GM10847 (cell line): Measurements from ENCODE around the gene SEC14L3.

ENCODE experiments used
- POLR2A ChIP-seq: IDR thresholded peaks from 2 replicates; pipeline ENCODE4 v1.6.1; 2011; ENCODE audit not compliant: insufficient read length; ENCODE audit errors: extremely low read depth

The SEC14L3 gene

GRCh38 chr22:30459181-30460052, 12.4 kb downstream of the SEC14L3 start:
- TF ChIP-seq POLR2A = no peak

- TF ChIP-seq POLR2A = no peak
These were observed 13.8 kb downstream of the SEC14L3 start for GRCh38 chr22:30457981-30458380.

DNA sequence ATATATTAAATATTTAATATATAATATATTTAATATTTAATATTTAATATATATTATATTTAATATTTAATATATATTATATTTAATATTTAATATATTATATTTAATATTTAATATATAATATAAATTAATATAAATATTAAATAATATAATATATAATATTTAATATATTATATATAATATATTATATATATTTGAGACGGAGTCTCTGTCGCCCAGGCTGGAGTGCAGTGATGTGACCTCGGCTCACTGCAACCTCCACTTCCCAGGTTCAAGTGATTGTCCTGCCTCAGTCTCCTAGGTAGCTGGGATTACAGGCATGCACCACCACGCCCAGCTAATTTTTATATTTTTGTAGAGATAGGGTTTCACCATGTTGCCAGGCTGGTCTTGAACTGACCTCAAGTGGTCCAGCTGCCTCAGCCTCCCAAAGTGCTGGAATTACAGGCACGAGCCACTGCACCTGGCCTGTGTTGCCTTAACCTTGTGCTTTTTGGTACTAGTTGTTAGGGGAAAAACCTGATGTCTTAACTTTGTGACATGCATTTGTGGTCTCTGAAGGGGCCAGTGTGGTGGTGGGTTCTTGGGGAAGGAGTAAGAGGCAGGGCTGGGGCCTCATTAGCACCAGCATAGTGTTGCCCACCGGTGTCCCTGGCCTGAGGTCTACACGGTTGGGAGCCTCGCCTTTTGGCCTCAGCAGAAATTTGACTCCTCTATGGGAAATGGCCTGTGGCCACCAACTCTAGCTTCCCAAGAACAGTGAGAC, 16.6 kb downstream of the SEC14L3 start:
- TF ChIP-seq POLR2A = no peak

DNA sequence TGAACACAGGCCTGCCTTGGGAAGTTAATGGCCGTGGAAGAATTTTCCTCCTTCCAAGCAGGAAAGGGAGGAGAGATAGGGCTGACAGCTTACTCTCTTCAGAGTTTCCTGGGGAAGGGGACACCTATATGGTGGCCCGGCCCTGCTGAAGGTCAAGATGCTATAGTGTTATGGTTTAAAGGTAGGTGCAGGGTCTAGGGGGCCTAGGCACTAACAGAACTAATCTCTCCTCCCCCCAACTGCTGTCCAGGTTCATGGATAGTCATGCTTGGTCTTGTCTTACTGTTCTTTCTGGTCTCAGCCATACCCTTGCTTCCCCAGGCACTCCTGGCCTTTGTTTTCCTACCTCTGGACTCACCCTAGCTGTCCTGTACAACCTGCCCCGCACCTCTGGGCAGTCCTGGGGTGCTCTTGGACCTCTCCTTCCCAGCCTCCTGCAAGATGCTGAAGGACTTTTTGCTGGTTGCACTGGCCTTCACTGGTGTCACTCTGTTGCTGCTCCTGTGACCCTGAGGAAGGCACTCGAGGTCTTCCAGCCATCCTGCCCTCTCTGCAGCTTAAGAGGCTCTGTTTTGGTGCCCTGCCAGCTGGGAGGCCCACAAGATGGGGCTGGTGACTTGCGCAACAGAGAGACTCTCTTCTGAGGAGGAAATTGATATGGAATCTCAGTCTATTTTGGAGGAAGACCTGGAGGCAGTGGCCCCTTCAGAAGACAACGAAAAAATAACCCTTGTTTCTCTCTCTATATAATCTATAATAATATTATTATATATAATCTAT, 17.9 kb downstream of the SEC14L3 start:
- TF ChIP-seq POLR2A = no peak

DNA sequence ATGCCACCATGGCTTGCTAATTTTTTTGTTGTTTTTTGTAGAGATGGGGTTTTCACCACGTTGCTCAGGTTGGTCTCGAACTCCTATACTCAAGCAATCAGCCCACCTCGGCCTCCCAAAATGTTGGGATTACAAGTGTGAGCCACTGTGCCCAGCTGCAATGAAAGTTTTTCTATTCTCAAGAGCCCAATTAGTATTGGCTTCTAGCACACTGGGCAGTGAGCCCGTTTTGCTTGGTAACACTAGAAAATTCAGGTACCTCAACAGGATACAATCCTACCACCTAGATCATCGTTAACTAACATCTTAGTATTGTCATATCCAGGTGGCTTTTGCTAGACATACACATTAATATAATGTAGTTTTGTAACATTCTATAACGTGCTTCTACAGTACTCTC, 19.0 kb downstream of the SEC14L3 start:
- TF ChIP-seq POLR2A = no peak

DNA sequence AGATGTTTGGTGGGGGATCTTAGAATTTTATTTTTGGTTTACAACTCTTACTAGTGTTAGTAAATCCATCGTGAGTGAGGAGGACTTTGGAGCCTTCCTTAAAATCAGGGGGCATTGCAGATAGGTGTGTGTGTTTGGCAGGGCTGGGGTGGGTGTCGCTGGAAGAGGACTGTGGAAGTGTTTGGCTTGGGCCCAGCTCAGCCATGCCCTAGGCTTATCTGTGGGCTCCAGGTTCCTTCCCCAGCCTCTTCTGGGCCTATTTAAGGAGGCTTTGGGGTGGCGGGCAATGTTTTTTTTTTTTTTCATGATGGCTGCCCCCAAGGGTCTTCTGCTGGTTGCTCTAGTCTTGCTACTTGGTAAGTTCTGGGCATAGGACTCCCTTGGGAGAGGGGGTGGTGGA, 24.2 kb downstream of the SEC14L3 start:
- no peak for TF ChIP-seq POLR2A

DNA sequence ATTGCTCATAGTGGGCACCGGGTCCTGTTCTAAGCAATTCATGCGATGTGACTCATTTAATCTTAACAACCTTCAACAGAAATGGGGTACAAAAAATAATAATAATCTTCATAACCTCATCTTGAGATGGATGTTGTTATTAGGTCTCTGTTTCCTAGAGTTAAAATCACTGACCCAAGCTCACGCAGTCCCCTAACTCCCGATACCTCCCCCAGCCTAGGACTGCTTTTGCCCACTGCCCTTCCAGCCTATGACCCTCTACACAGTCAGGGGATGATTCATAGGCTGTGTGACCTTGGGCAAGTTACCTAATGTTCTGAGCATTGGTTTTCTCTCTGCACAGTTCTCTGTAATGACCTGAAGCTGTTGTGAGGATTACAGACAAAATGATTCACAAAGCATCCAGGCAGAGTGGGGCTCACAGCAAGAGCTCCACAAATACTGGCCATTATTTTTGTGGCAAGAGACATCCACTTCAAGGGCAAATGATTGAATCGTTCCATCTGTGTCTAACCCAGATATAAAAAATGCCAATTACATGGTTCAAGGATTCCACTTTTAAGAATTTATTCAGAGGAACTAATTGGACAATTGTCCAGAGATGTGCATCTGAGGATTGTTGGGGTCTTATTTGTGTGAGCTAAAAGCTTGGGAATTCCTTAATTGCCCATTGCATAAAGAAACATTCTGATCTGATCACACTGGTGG, 26.2 kb downstream of the SEC14L3 start:
- TF ChIP-seq POLR2A = no peak

DNA sequence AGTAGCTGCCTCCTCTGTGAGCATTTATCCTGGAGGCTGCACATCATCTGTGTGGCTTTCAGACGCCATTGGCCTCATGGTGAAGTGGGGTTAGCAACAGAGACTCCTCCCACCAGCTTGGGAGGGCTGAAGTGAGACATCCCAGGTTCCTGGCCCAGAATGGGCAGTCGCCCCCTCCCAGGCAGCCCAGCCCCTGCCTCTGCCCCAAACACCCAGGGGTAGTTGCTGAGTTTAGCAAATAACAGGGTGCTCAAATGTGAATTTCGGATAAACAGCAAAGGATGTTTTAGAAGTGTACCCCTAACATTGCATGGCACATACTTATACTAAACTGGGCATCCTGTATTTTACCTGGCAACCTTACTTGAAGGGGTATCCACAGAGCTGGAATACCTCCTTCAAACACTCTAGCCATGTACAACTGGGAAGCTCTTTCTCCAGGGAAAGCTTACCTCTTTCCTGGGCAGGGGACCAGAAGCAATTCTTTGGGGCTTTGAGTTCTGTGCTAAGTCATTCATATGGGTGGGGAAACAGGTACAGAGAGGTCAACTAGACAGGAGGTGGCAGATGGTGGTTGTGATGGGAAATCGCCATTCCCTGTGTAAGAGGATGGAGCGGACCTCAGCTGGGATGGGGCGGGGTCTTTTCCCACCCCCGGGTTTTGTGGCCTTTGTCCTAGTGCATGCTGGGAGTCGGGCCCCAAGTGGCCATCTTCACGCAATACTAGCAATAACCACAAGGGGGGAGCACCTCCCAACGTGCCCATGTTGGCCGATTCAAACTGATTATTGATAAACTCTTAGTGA, 27.0 kb downstream of the SEC14L3 start:
- TF ChIP-seq POLR2A = no peak

- no peak for TF ChIP-seq POLR2A
These were observed 30.7 kb downstream of the SEC14L3 start for GRCh38 chr22:30441088-30441487.

DNA sequence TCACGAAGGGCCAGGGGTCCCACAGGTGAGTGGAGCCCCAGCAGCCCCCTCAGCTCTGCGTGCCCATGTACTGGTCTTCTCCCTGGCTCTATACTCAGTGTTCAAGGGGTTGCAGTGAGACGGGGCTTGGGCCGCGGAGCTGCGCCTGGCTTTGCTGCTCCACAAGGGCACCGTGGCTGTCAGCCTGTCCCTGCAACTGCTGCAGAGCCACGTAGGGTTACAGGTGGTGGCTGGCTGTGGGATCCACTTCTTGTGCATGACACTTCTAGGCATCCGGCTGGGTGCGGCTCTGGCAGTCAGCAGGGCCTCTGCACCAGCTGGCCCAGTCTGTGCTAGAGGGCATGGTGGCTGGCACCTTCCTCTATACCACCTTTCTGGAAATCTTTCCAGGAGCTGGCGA, 32.0 kb downstream of the SEC14L3 start:
- TF ChIP-seq POLR2A = no peak

- TF ChIP-seq POLR2A = no peak
These were observed 32.6 kb downstream of the SEC14L3 start for GRCh38 chr22:30439226-30439625.

DNA sequence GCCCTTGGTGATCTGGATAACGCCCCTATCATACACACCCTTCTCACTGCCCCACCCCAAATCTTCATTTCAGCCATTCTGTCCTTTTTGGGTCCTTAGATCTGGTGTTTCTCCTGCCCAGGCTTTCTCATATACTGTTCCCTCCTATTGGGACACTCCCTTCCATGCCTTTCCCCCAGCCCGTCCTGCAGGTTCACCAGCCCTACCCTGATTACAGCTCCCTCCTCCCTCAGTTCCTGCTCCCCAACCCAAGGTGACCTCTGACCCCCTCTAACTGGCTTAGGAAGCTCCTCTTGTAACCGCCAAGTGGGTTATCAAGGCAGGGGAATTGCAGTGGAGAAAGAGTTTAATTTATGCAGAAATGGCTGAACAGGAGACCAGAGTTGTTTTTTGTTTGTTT, 33.3 kb downstream of the SEC14L3 start:
- no peak for TF ChIP-seq POLR2A

- TF ChIP-seq POLR2A = no peak
These were observed 35.6 kb downstream of the SEC14L3 start for GRCh38 chr22:30436196-30436595.

- peak; percentile 27 for TF ChIP-seq POLR2A
These were observed 36.1 kb downstream of the SEC14L3 start for GRCh38 chr22:30435674-30436126.

DNA sequence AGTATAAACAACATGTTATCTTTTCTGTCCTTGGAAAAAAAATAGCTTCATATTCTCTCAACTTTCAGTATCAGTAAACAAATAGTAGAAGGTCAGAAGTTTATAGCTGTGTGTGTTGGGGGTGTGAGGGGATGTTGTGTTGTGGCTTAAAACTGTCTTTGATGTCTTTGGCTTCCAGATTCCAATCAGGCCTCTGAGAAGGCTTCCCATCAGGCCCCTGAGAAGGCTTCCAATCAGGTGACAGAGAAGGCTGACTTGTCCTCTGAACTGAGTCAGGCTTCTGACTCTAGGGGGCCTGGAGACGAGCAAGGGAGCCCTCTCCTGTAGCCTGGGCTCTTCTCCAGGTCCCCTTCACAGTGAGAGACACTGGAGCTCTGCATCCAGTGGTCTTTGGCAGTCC, 37.0 kb downstream of the SEC14L3 start:
- no peak for TF ChIP-seq POLR2A

GRCh38 chr22:30433773-30434172, 38.0 kb downstream of the SEC14L3 start:
- TF ChIP-seq POLR2A = no peak
